Astrocyte of the hippocampus (primary cell): ENCODE measurements around the gene UBXN4.
A peak's percentile ranks its signal among the peaks of the same experiment; 100 is the strongest.
"Not testable (repeated sequence)": the region's sequence is repeated elsewhere in the genome, so short reads cannot be mapped to it uniquely, and the experiment has no call there.

ENCODE experiments used
- DNase-seq: peaks from one replicate; pipeline ENCODE4 v3.0.0; 2011; ENCODE audit warnings: low read depth, low spot score

UBXN4 gene

DNA sequence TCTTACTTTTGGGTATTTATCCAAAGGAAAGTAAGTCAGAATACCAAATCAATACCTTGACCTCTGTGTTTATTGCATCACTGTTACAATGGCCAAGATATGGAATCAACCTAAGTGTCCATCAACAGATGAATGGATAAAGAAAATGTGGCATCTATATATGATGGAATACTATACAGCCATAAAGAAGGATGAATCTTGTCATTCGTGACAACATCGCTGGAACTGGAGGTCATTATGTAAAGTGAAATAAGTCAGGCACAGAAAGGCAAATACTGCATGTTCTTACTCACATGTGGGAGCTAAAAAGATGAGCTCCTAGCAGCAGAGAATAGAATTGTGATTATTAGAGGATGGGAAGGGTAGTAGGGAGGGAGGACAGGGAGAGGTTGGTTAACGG, 60.7 kb downstream of the UBXN4 start:
- DNase-seq: no peak

- no peak for DNase-seq
Observed at GRCh38 chr2:135803278-135803677, 61.6 kb downstream of the UBXN4 start.

DNA sequence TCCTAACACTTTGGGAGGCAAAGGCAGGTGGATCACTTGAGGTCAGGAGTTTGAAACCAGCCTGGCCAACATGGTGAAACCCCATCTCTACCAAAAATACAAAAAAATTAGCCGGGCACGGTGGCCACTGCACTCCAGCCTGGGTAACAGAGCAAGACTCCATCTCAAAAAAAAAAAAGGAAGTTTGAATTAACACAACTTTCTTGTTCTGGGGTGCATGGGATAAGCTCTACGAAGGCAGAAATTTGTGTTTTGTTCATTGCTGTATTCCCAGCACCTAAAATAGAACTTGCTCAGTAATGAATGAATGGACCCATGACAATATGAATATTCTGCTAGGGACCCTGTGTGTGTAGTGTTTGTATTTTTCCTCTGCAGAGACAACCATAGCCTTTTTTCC, 66.2 kb downstream of the UBXN4 start:
- not testable (repeated sequence) for DNase-seq

DNA sequence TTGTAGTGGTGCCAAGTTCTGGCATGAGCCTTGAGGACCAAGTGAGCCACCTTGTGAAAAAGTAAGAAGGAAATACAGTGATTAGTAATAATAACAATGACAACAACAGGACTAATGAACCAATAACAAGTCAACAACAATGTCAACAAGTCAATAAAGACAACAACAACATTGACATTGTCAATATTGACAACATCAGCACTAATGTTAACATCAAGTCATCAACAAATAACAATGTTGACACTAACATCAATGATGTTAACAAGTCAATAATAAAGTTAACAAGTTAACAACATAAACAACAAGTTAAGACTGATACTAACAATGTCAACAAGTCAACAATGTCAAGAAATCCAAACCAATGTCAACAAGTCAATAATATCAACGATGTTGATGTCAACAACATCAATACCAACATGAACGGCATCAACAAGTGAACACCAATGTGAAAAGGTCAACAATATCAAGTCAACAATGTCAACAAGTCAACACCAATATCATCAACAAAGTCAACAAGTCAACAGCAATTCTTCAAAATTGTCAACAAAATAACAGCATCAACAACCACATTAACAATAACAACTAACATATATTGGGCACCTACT, 71.4 kb downstream of the UBXN4 start:
- no peak for DNase-seq

DNA sequence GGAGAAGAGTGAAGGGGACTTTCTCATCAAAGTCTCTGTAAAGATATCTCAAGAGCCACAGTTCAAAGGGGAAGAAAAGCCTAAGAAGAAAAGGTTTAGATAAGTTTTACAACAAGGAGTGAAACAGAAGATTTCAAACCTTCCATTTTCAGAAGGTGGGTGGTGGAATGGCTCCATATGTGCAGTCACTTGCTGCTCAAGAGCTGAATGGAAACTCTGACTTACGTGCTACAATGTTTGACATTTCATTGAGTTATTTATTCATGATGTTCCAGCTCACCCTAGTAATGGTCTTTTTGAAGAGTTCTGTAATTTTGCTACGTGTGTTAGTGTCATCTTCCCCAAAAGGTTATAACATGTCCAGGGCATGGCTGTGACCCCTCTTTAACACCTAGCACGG, 73.6 kb downstream of the UBXN4 start:
- DNase-seq: no peak

GRCh38 chr2:135817466-135817865, 75.8 kb downstream of the UBXN4 start:
- no peak for DNase-seq

DNA sequence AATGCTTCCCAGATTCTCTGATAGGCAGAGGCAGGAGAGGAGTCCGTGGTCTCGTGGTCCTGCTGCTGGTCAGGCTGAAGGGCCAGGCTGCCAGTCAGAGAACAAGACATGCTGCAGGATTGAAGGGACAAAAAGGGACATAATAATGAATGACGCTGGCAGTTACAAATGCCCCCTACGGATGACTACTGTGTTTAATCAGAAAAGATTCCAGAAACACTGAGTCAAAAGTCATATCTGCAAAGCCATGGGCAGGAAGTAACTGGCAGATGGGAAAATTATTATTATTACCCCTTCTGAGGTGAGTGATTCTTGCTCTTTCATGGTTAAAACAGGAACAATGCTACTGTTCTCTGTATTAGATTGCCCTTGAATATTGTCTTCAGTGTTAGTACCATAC, 76.3 kb downstream of the UBXN4 start:
- peak; percentile 20 for DNase-seq

- DNase-seq: peak; percentile 49
Observed at GRCh38 chr2:135818937-135819610, 77.4 kb downstream of the UBXN4 start.

DNA sequence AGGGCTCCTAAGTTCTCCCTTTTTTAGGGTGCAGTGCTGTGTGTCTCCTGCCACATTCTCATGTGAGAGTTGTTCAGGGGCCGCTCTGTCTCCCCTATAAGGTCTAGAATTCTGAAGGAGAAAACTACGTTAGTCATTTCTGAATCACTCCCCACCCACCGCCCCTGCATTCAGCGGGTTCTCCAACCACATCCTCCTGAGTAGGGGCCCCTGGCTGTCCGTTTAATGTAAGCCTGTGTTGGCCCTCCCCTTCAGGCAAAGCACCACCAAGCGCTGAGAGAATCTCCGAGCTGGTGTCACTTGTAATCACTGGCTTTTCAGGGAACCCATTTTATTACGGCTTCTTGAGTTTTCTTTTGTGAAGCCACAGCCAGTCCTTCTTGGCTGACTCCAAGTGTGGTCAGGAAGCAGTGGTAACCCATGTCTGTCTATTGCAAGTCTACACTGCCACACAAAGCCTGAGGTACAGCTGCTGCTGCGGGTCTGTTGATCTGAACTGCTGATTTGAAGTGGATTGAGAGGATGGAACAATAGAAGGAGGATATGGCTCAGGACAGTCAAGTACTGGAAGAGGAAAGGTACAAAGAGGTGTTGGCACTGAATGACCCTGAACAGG, 78.5 kb downstream of the UBXN4 start:
- DNase-seq: peak; percentile 67

DNA sequence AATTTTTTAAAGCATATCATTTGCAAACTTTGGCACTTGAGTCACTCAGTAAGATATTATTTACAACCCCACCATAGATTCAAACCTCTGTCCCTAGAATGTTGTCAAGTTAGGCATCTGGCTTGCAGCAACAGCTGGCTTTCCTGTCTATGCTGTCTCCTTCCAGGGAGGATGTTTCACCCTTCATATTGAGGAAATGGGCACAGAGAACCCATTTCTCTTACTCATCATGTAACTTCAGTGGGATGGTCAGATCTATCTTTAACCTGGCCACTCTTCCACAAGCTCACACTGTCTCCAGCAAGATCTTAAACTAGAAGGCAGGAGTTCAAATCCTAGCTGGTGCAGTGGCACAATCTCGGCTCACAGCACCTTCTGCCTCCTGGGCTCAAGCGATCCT, 79.5 kb downstream of the UBXN4 start:
- DNase-seq: no peak

GRCh38 chr2:135822855-135823254, 81.2 kb downstream of the UBXN4 start:
- no peak for DNase-seq

DNA sequence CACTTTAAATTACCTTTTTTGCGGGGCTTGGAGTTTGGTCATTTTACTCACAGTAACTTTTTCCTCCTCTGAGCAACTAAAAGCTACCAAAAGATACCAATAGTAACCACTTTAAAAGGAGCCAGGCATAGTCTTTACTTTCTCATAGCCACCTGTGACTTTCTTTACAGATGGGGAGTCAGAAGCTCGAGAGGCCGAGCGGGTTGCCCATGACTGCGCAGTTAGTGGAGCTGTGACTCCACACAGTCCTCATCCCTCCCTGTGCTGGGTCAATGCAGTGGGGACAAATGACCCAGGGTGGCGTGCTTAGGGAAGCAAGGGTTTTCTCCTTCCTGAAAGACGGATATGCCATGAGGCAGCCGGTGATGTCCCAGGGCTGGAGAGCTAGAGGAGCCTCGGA, 83.5 kb downstream of the UBXN4 start:
- no peak for DNase-seq

- DNase-seq: no peak
Observed at GRCh38 chr2:135825550-135826176, 84.0 kb downstream of the UBXN4 start.

DNA sequence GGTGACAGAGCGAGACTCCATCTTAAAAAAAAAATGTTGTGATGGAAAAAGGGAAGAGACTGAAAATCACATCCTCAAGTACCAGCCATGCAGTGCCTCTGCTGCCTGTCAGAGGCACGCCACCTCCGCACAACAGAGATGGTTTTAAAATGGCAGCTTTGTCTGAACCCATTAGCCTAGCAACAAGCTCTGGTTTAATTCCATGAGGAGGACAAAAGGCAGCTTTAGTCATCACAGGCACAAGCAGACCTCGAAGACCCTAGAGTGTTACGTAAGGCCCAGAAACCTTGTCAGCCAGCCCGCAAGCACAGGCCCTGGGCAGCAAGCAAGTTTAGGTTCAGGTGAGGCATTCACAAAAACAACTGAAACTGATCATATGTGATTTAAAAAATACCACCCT, 84.9 kb downstream of the UBXN4 start:
- DNase-seq: no peak

GRCh38 chr2:135829378-135830135, 87.9 kb downstream of the UBXN4 start:
- peak; percentile 11 for DNase-seq

DNA sequence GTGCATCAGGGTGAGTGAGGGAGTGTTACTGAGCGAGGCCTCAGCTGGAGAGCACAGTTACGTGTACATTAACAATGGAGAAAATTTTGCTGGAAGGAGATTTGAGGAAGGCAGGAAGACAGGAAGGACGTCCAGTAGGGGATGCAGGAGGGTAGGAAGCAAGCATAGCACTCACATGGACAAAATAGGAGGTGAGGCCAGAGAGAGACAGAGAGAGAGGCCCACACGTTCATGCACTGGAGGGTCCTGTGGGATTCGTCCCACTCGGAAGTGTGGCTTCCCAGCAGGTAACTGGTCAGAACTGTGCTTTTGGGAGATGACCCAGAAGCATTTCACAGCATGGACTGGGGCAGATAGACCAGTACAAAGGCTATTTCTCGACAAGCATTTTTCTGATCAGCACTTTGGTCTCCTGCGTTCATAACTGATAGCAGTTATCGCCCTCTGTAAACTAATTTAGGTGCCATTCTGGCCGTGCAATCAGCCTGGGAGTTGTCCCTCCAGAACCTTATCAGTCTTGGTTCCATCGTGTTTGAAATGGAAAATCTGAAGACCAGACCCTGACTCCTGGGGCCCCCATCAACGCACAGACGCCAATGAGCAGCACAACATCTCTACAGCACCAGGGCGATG, 89.6 kb downstream of the UBXN4 start:
- DNase-seq: no peak

DNA sequence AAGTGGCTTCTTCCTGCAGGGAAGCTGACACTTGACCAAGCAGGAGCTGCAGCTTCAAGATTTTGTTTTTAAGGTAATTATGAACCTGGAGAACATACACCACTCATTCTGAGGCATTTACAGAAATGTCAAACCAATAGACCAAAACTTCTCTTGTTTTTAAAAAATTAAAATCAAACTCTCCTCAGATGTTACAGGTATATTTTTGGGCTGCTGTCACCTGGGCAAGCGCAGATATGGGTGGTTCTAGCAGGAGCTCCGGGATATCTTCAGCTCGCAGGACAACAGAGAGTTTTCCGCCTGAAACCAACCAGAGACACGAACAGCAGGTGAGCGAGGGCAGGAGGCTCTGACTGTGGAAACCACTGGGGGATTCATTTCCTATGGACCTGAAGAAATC, 91.2 kb downstream of the UBXN4 start:
- DNase-seq: no peak
